NCI-H2171 treated with DMSO at 0.1 percent for 48 hours (cell line): Measurements from ENCODE around the gene KCNC1.

Experiments
- DNase-seq: peaks from one replicate; lab custom pipeline; 2025; lab: John Stamatoyannopoulos, UW

KCNC1 gene

DNA sequence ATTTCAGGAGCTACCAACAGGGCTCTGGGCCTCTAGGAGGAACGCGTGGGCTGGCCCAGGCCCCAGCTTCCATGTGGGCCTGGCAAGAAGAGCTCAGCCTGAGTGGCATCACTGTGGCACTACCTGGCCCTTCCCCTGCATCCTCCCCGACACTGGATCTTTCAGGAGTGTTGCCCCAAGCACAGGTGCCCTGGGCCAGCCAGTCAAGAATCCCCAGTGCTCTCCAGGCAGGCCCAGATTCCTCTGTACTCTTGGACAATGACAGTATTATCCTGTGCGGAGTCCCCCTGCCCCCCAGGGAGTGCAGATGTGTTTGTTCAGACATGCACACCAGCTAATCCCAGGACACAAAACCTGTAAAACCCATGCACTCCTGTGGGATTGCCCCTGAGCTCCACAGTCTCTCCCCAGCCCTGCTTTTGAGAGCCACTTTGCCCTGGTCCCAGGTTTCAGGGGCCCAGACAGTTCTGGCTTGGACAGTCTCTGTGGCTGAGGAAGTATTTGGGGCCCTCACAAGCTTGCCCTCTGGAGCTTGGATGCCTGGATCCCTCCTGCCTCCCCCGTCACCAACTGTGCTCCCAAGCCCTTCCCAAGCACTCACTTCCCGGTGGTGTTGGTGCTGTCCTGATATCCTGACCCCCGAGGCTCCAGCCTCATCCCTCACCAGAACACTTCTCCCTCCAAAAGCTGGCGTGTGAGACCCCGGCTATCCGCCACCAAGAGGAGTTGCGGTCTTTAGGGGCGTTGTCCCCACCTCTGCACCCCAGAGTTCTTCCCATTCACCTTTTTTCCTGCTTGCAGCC is 39.9 kb downstream of the KCNC1 start:
- DNase-seq = no peak

GRCh38 chr11:17775035-17775348 is 40.4 kb downstream of the KCNC1 start:
- no peak for DNase-seq

DNA sequence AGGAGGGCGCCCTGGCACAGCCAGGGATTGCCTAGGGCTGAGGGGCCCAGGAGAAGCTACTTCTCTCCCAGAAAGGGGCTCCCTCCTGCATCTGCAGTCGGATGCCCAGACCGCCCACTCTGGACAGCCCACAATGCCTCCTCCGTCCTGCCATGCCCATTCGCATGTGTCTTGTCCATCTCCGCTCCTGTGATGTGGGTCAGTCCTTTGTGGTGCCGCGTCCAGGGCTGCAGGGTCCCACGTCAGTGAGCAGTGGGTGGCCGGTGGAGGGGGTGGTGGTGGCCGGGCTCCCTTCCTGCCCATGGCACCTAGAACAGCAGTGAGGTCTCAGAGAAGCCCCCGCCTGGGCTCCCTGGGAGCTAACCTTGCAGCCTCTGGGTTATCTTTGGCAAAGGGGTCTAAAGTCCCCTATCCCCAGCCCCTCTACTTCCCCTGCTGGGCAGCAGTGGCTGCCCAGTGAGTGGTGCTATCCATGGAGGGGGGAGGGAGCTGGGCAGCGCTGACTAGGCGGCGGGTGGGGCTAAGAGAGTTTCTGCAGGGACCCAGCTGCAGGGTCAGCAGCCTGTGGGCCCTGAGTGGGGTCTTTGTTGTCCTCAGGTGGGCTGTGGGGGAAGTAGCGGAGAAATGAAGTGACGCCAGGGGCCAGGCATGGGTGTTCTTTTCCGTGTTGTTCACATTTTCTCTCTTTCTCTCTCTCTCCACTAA is 41.1 kb downstream of the KCNC1 start:
- DNase-seq = no peak

DNA sequence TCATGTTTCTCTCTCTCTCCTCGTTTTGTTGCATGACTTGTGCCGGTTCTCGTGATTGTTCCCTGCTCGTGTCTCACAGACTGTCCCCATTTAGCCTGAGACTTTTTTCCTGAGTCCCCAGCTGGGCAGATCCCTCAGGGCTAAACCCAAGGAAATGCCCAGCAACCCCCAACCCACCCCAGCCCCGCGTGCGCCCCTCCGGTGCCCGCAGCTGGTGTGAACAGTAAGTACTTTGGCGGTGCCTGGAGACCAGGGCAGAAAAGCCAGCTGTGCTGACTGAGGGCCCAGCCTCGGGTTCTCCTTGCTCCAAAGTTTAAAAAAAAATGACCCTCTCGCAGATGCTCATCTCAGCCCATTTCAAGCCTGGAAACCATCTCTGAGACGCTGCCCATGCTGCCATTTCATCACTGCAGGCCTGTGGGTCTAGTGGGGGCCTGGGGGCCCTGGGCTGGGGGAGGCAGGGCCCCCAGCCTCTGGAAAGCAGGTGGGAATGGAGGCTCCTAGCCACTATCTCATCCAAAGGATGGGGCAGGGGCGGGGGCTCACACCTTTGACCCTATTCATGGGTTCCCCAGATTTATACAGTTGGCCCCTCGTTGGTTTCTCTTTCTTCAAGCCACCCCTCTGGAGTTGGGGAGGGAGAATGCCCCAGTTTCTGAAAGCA is 41.8 kb downstream of the KCNC1 start:
- no peak for DNase-seq

GRCh38 chr11:17777086-17777737 is 42.6 kb downstream of the KCNC1 start:
- no peak for DNase-seq

DNA sequence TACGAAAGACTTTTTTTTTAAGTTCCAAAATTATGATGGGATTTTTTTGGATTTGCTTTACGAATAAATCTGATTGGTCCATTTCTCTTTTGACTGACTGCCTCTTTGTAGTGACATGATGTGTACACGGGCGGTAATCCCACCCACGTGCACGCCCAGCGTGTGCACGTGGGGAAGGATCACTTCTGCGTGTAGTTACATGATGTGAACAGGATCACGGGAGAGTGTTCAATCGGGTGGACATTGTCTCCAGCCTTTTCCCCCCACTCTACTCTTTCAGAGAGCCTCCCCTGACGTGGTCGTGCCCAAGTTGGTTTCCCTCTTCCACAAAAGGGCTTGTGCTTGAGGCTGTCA is 43.1 kb downstream of the KCNC1 start:
- DNase-seq = no peak

- DNase-seq = no peak
These were observed 43.8 kb downstream of the KCNC1 start for GRCh38 chr11:17778352-17778751.

GRCh38 chr11:17778956-17779860 is 44.6 kb downstream of the KCNC1 start:
- DNase-seq = no peak

- no peak for DNase-seq
These were observed 45.4 kb downstream of the KCNC1 start for GRCh38 chr11:17779861-17780594.

DNA sequence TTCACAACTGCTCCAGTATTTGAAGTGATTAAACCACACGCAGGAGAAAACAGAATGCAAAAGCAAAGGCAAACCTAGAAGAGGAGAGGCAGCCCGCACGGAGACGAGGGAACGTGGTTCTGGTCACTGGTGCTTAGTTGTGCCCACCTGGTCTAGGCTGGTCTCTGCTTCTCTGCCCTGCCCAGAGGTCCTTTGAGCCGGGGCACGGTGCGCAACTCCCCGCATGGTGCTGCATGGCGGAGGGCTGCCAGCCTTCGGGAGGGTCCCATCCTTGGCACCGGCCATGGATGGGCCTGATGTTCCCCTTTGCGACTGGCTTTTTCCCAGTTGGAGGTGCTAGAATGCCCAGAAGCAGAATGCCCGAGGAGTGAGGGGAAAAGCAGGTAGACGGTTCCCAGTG is 46.1 kb downstream of the KCNC1 start:
- DNase-seq = no peak

DNA sequence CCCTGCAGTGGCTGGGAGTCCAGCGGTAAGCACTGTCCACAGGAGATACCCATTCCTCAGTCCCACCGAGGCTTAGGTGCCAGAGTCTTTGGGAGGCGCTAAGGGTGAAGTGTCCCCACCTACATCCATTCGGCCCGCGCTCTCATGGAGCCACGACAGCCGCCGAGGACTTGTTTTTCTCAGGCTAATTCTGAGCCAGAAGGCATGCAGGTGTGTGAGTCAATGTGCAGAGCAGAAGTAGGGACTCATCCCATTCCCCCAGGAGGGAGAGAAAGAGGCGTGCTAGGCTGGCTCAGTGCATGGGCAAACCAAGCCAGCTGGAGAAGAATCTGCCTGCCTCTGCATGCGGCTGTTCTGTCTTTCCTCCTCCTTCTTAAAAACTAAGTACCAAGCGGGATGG is 46.6 kb downstream of the KCNC1 start:
- no peak for DNase-seq

GRCh38 chr11:17781626-17782025 is 47.0 kb downstream of the KCNC1 start:
- no peak for DNase-seq

DNA sequence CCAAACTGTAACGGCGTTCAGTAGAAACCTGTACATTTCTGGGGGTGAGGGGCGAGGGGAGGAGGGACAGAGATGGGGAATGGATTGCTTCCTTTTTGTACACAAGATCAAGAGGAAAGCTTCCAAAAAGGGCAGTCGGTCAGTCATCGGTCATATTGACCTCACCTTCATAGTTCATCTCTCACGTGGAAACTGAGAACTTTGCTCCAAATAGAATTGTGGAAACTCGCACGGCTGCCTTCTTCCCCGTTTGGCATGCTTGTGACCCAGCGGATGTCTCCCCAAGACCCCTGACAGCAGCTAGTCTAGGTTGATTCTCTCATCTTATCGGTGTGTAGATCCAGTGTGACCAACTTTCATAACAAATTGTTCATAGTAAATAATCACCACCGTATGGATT is 47.6 kb downstream of the KCNC1 start:
- DNase-seq = no peak

DNA sequence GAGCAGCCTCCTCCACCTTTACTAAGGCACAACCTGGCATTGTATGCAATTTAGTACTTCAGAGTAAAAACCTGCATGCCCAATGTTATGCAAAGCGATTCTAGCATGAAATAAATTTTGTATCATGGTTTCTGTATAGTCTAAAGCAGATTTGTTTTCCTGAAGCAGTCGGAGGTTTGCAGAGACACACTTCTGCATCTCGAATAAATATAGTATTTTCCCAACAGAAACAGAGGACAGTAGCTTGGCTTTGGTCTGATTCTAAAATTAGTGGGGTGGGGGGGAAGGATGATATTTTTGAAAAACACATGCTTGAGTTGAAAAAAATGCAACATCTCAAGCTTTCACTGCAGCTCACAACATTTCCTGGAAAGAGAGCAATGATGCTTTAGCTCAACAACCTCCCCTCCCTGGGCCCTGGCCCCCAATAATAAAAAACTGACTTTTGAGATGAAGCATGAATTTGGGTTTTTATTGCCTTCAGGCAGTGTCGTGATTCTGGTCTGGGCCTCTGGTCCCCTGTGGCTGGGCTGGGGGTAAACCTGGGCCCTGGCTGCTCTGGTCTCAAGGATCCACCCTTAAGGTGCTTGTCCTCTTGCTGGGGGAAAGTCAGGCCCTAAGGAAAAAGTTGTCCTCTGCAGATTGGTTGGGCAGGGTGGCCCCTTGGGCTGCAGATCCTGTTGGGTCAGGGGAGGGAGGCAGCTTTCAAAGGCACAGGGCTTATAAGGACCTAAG is 48.2 kb downstream of the KCNC1 start:
- no peak for DNase-seq

DNA sequence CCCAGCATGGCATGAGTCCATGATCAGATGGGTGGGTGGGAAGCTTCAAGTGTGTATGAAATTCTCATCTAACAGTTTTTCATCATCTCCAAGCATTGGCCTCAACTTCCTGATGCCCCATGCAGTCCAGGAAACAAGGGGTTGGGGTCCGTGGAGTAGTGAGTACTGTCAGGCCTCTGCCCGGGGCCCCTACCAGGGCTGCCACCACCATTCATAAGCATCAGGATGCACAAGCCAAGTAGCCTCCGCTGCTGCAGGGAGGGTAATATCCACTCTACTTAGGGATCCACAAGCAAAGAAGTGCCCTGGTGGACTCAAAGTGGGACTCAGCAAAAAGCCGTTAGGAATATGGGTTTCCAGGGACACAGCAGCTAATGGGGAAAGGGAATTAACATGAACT is 49.3 kb downstream of the KCNC1 start:
- no peak for DNase-seq

GRCh38 chr11:17786824-17787525 is 52.4 kb downstream of the KCNC1 start:
- no peak for DNase-seq

GRCh38 chr11:17788084-17788483 is 53.5 kb downstream of the KCNC1 start:
- no peak for DNase-seq

GRCh38 chr11:17790453-17790852 is 55.9 kb downstream of the KCNC1 start:
- DNase-seq = no peak

GRCh38 chr11:17791144-17791543 is 56.6 kb downstream of the KCNC1 start:
- DNase-seq = no peak

DNA sequence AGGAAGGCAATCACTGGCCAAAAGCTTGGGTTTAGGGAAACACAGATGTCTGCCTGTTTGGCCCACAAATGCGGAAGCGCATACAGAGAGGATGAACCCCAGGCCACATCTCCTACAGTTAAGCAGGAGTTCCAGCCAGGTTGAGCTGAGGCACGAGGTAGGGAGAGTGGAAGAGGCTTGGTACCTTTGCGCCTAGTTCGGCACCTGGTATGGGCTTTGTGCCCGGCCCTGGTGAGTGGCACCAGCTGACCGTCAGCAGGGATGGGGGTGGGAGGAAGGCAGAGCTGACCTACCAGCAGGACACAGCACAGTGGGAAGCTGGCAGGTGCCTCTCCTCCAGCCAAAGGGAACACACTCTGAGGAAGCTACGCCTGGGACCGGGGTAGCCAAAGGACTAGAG is 57.6 kb downstream of the KCNC1 start:
- no peak for DNase-seq
